ENCODE results near the gene AGRP. TPM values are rescaled to one million over a fixed set of nuclear protein-coding genes. Genes with fewer than 3 reads are reported as not detected.

The AGRP gene, protein sequence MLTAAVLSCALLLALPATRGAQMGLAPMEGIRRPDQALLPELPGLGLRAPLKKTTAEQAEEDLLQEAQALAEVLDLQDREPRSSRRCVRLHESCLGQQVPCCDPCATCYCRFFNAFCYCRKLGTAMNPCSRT
- total RNA-seq, result not detected in 2 replicates

GRCh38 chr16:67483150-67483549 lies at the start of gene AGRP:
AGRP (minus strand) TSS chr16:67483547; CDS start chr16:67483398, 149 bp downstream.

DNA sequence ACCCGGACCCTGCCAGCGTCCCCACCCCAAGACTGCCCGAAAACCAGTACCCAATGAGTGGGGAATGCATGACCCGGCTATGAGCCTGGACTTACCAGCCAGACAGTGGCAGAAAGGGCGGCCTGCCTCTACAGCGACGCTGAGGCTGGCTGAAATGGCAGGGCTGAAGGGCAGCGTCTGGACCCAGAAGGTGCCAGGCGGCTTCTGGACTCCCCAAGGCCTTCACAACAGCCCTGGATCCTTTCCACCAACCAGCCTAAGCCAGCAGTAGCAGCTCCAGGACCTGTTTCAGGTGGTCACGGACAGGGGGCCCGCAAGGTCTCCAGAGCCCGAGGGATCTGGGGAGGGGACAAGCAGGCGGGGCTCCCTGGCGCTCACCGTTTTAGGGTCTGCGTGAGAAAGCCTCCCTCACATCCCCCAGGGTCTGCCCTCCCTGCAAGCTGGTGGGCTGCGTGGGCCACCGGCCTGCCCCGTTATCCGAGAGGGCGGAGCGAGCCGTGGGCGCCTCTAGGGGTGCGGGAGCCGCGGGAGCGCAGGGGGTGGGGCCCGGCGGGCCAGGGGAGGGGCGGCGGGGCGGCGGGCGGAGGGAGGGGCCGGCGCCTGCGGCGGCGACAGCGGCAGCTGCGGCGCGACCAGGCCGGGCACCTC lies 45.0 kb upstream of the AGRP start, which contains the start of gene RIPOR1:
Gene RIPOR1, plus strand, starts transcription at position 608 of the 648 bp plus-strand sequence. CDS start 9,618 bp downstream, outside the sequence.

DNA sequence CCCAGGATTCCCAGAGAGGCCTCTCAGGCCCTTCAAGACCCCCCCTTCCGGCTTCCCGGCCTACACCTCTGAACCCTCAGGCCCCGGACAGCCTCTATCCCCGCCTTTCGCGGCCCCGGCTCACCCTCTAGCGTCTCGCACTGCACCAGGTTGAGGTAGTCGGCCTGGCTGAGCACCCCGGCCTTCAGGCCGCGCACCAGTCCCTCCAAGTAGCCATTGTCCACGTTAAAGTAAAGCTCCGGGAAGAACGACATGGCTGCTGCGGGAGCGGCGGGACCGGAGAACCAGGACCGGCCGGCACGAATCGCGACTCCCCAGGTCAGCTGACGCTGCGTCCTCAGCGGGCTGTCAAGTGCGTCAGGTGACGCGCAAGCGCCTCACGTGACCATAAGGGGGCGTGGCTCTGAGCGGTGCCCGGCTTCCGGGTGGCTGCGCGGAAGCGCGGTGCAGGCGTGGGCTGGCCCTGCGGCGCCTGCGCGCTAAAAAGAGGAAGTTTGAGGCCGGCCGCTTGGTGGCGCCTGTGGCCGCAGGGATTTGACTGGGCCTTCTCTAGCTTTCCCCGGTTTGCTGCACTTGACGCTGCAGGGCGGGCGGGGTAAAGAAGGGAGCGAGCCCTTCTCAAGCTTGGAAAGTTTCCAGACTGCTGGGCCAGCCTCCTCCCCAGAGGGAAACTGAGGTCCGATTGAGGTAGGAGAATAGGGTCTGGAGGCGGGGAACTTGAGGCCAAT lies 2.4 kb downstream of the AGRP start, which contains the start of gene ATP6V0D1:
Gene ATP6V0D1, minus strand, starts transcription at position 325 of the 728 bp plus-strand sequence. Its CDS starts 71 bp downstream, at position 254.

Other genes with a start within 250 kb of the AGRP start
- gene FHOD1, start 236.1 kb downstream of the AGRP start, total RNA-seq, result 26.6 and 26.9 TPM in 2 replicates
- gene SLC9A5, start 234.6 kb downstream of the AGRP start, total RNA-seq, result 0.58 and 0.60 TPM in 2 replicates
- 6.6 and 8.6 TPM in 2 replicates for gene PLEKHG4, start 204.0 kb downstream of the AGRP start, total RNA-seq
- 0.12 TPM in 1 of 2 replicates, not detected in the other for gene KCTD19, start 156.8 kb downstream of the AGRP start, total RNA-seq
- gene LRRC36, start 156.7 kb downstream of the AGRP start, total RNA-seq, result not detected in 2 replicates
- gene TPPP3, start 90.0 kb downstream of the AGRP start, total RNA-seq, result not detected in 2 replicates
- 10.6 and 12.8 TPM in 2 replicates for gene ZDHHC1, start 67.1 kb downstream of the AGRP start, total RNA-seq
- 0.34 TPM in 1 of 2 replicates, not detected in the other for gene HSD11B2, start 52.4 kb downstream of the AGRP start, total RNA-seq
- gene ATP6V0D1, start 2.4 kb downstream of the AGRP start, total RNA-seq, result 70.6 and 134 TPM in 2 replicates
- 27.3 and 42.6 TPM in 2 replicates for gene RIPOR1, start 45.3 kb upstream of the AGRP start, total RNA-seq
- 13.1 and 17.8 TPM in 2 replicates for gene CTCF, start 79.0 kb upstream of the AGRP start, total RNA-seq
- gene CARMIL2, start 161.6 kb upstream of the AGRP start, total RNA-seq, result 9.8 TPM in 1 of 2 replicates, not detected in the other
- 17.4 and 24.3 TPM in 2 replicates for gene ACD, start 176.7 kb upstream of the AGRP start, total RNA-seq
- gene PARD6A, start 177.4 kb upstream of the AGRP start, total RNA-seq, result 1.5 TPM in 1 of 2 replicates, not detected in the other
- 15.5 and 16.0 TPM in 2 replicates for gene ENKD1, start 183.2 kb upstream of the AGRP start, total RNA-seq
- gene C16orf86, start 183.3 kb upstream of the AGRP start, total RNA-seq, result 2.0 and 10.3 TPM in 2 replicates
- gene GFOD2, start 235.8 kb upstream of the AGRP start, total RNA-seq, result 6.5 and 8.5 TPM in 2 replicates

All from pericardium fibroblast (primary cell).